Activated CD4-positive, alpha-beta T cell treated with anti-CD3 and anti-CD28 coated beads, Interleukin-2, amount 50 U/mL, for 16 hours (primary cell): ENCODE results near the gene THBS4.
"Not testable (repeated sequence)": the region's sequence is repeated elsewhere in the genome, so short reads cannot be mapped to it uniquely, and the experiment has no call there.

Experiments
- DNase-seq: peaks from one replicate; pipeline ENCODE4 v3.0.0-alpha.2; 2020

The THBS4 gene

GRCh38 chr5:80077051-80077714 is 42.0 kb downstream of the THBS4 start:
- DNase-seq: no peak

- no peak for DNase-seq
Measured at GRCh38 chr5:80078921-80079320, 43.8 kb downstream of the THBS4 start.

GRCh38 chr5:80082281-80082680 is 47.1 kb downstream of the THBS4 start:
- DNase-seq: no peak

- DNase-seq: peak; percentile 75
Measured at GRCh38 chr5:80082731-80083100, 47.6 kb downstream of the THBS4 start.

GRCh38 chr5:80083101-80083890 is 48.1 kb downstream of the THBS4 start:
- DNase-seq: peak; percentile 74

GRCh38 chr5:80090884-80091166 is 55.7 kb downstream of the THBS4 start:
- no peak for DNase-seq

GRCh38 chr5:80091792-80092192 is 56.6 kb downstream of the THBS4 start:
- DNase-seq: peak; percentile 75

GRCh38 chr5:80092486-80093107 is 57.4 kb downstream of the THBS4 start:
- DNase-seq: peak; percentile 12

GRCh38 chr5:80093796-80094195 is 58.6 kb downstream of the THBS4 start:
- no peak for DNase-seq

GRCh38 chr5:80094236-80094738 is 59.1 kb downstream of the THBS4 start:
- no peak for DNase-seq

- no peak for DNase-seq
Measured at GRCh38 chr5:80097451-80097850, 62.3 kb downstream of the THBS4 start.

GRCh38 chr5:80101993-80102392 is 66.8 kb downstream of the THBS4 start:
- DNase-seq: peak; percentile 34

GRCh38 chr5:80103371-80103770 is 68.2 kb downstream of the THBS4 start:
- no peak for DNase-seq

GRCh38 chr5:80105698-80106439 is 70.7 kb downstream of the THBS4 start:
- no peak for DNase-seq

- DNase-seq: no peak
Measured at GRCh38 chr5:80106916-80107315, 71.8 kb downstream of the THBS4 start.

- DNase-seq: no peak
Measured at GRCh38 chr5:80109646-80110478, 74.7 kb downstream of the THBS4 start.

GRCh38 chr5:80111376-80111990 is 76.3 kb downstream of the THBS4 start:
- not testable (repeated sequence) for DNase-seq

- DNase-seq: no peak
Measured at GRCh38 chr5:80114860-80115259, 79.7 kb downstream of the THBS4 start.

GRCh38 chr5:80116000-80116399 is 80.9 kb downstream of the THBS4 start:
- DNase-seq: no peak

GRCh38 chr5:80116465-80116864 is 81.3 kb downstream of the THBS4 start:
- no peak for DNase-seq

- peak; percentile 19 for DNase-seq
Measured at GRCh38 chr5:80117446-80117845, 82.3 kb downstream of the THBS4 start.

GRCh38 chr5:80119372-80119771 is 84.2 kb downstream of the THBS4 start:
- no peak for DNase-seq
